T-helper 1 cell treated with Interleukin-12 subunit alpha and Interleukin-12 subunit beta and Interleukin-4 antibody, amounts not matched to agents 30 ng/mL and 1 ng/mL, for 36 hours (primary cell): ENCODE measurements around the gene RRP8. TPM values are rescaled to one million over a fixed set of nuclear protein-coding genes. Genes with fewer than 3 reads are reported as not detected.

ENCODE experiments used
- intact Hi-C: fragments of 100-400 bp; cut with micrococcal nuclease; formaldehyde crosslinking; loops from one replicate; pipeline ENCODE4 v1.15.1; 2024
- total RNA-seq: library from RNA; stranded (reverse); gene quantifications from 2 replicates; pipeline ENCODE4 v1.2.3, GENCODE V29; 2022

RRP8 gene
- total RNA-seq, 1 donor from 2014 or later: 28.2 TPM

GRCh38 chr11:6574816-6575715 lies 28.4 kb downstream of the RRP8 start:
- intact Hi-C loops: no loop called here

GRCh38 chr11:6572215-6572614 lies 31.2 kb downstream of the RRP8 start:
- intact Hi-C loops: no loop called here

GRCh38 chr11:6571434-6572008 lies 31.9 kb downstream of the RRP8 start:
- intact Hi-C loops: no loop called here

DNA sequence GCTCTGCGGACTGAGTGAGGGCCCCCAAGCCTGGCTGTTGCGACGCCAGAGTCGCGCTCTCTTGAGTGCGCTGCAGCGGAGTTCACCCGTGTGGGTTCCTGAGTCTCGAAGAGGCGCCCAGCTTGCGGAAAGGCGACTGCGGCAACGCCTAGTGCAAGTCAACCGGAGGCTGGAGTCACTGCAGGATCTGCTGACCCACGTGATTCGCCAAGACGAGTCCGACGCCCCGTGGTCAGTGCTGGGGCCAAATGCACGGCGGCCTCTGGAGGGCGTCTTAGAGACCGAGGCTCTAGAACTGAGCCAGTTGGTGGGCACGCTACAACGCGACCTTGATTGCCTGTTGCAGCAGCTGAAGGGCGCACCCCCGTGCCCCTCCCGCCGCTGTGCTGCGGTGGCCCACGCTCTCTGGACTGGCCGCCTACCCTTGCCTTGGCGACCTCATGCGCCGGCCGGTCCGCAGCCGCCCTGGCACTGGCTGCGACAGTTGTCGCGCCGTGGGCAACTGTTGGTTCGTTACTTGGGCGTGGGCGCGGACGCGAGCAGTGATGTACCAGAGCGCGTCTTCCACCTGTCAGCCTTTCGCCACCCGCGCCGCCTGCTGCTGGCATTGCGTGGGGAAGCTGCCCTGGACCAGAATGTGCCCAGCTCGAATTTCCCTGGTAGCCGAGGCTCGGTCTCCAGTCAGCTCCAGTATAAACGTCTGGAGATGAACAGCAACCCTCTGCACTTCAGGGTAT lies 32.6 kb downstream of the RRP8 start:
- intact Hi-C loops: no loop called here

DNA sequence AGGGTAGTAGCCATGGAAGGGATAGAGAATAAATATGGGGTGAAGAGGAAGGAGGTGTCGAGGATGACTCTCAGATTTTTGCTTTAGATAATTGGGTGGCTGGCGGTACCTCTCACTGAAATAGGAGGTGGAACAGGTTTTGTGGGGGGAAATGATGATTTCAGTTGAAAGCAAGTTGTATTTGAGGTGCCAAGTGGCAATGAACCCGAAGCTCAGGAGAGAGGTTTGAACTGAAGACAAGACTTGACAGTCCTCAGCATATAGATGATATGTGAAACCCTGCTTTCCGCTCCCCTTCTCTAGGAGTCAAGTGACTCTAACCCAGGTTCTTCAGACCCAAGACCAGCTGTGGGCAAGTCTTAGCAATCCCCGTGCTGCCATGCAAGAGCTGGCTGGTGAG lies 33.7 kb downstream of the RRP8 start:
- intact Hi-C loops: no loop called here

DNA sequence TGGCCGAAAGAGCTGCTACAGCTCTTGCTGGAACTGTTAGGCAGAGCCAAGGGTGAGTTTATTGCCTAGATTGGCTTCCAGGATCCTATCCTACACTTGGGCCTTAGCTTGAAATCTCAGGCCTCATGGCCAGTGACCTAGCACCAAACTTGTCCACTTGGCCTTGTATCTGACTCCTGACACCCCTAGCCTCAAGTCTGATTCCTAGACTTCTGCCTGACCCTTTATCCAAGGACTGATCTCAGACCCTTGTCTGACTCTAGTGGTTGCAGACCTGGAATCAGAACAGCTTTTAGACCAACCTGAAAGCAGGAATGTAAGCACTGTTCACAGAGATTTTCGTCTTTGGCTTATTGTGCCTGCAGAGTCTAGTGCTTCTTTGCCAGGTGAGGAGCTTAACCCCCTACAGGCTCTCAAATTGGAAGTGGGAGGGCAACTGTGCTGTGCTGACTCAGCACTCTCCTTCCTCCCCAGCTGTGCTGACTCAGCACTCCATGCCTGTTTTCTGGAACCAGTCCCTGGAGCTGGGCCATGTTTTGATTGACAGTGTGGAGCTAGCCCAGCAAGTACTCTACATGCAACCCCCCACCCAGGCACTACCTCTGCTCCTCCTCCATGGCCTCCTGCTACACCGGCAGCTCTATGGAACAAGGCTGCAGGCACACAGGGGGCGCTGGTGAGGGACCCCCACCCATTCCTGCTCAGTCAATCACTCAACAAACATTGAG lies 35.1 kb downstream of the RRP8 start:
- intact Hi-C loops: no loop called here

GRCh38 chr11:6567371-6567745 lies 36.1 kb downstream of the RRP8 start:
- intact Hi-C loops: no loop called here

GRCh38 chr11:6566704-6567370 lies 36.6 kb downstream of the RRP8 start:
- intact Hi-C loops: no loop called here

DNA sequence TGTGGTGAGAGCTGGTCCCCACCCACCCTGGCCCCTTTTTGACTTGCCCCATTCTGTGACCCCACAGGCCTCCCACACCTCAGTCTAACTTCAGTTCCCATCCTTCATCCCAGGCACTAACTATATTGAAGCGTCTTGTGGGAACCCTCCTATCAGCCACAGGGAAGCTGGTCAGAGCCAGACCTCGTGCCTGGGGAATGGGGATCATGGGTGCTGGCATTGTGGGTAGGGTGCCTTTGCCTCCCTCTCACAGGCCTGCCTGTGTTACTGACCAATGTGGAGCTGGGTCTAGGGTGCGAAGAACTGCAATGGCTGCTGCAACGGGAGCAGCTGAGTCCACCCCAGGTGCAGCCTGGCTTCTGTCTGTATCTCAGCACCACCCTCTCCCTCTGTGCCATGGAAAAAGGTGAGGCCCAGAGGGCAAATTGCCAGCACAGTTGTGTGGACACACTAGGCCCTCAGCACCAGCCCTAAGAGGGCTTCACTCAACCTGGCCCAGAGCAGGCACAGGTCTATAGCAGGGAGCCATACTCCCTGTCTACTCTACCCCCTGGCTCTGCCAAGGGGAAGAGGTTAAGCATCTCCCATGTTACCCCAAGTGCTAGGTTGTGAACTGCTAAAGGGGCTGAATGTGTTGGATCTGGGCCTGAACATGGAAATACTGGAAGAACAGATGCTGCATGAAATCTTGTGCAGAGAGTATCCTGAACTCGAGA lies 37.3 kb downstream of the RRP8 start:
- intact Hi-C loops: no loop called here

DNA sequence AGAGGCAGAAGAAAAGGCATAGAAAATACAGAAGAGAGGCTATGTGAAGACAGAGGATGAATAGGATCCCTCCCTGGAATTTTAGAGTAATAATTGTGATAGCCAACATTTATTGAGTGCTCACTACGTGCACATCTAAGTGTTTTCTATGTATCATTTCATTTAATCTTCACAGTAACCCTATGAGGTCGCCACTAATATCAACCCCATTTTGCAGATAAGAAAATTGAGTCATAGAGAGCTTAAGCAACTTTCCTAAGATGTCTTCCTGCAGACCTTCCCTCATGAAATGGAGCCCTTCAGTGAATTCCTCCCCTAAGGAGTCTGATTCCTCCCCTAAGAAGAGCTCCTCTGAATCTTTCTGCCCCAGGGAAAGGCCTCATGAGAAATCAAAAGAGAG lies 38.1 kb downstream of the RRP8 start:
- intact Hi-C loops: no loop called here

GRCh38 chr11:6563667-6564066 lies 39.7 kb downstream of the RRP8 start:
- intact Hi-C loops: no loop called here

GRCh38 chr11:6563121-6563619 lies 40.2 kb downstream of the RRP8 start:
- intact Hi-C loops: no loop called here

GRCh38 chr11:6561288-6561687 lies 42.1 kb downstream of the RRP8 start:
- intact Hi-C loops: no loop called here

DNA sequence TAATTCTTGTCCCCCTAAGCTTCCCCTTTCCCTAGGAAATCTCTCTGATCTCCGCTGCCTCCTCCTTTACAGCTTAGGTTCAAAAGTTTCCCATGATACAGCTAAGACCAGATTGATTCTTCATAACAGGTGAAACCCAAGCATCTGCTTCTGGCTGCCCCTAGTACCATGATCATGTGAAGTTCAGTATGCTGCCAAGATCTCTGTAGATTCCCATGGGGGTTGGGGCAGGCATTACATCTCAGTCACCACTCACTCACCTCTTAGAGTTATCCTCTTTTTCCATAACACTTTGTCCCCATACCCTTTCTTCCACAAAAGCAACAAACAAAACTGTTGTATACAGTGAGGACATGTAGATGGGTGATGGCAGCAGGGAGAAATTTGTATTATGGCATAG lies 44.0 kb downstream of the RRP8 start:
- intact Hi-C loops: no loop called here

DNA sequence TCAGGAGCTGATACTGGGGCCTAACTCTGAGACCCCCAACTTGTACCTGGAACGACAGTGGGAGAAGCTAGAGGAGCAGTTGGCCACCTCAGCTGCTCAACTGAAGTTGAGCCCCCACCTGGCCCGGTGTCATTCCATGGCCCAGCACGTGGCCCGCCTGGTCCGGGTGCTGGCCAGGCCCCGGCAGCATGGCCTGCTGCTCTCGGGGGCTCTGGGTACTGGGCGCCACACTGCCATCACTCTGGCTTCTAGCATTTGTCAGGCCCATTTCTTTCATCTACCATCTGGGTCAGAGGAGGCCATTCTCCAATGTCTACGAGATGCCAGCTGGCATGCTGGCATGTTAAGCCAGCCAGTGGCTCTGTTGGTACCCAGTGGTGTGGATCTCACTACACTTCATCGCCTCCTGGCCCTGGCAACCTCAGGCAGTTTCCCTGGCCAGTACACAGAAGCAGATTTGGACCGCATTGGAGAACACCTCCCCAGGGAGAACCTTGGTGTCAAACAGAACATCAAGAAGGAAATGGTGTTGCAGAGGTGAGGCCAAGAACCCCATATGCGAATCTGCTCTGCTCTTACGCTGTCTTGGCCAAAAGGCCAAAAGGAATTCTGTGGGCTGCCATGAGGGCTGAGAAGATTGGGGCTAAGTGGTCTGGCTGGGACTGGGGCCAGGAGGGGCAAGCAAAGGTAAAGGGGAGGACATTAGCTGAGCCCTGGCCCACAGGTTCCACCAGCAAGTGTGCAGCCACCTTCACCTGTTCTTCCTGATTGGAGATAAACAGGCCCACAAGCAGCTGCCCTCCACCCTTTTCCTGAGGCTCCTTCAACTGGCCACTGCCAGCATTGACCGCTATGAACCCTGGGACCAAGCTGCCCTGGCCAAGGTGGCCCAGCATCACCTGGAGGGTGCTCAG lies 45.4 kb downstream of the RRP8 start:
- intact Hi-C loops: no loop called here

DNA sequence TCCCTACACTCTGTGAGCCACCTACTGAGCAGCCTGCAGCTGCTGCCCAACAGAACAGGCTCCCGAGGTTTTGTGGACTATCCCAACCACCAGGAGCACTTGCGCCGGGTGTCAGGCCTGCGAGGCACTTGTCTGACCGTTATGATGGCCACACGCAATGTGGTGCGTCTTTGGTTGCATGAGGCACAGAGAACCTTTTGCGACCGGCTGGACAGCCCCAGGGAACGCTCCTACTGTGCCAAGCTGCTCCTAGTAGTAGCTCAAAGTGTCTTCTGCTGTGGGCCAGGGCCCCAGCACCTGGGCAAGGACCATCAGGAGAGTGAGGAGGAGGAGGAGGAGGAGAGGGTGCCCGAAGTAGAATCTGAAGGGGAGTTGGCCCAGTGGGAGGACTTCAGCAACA lies 46.4 kb downstream of the RRP8 start:
- intact Hi-C loops: no loop called here

DNA sequence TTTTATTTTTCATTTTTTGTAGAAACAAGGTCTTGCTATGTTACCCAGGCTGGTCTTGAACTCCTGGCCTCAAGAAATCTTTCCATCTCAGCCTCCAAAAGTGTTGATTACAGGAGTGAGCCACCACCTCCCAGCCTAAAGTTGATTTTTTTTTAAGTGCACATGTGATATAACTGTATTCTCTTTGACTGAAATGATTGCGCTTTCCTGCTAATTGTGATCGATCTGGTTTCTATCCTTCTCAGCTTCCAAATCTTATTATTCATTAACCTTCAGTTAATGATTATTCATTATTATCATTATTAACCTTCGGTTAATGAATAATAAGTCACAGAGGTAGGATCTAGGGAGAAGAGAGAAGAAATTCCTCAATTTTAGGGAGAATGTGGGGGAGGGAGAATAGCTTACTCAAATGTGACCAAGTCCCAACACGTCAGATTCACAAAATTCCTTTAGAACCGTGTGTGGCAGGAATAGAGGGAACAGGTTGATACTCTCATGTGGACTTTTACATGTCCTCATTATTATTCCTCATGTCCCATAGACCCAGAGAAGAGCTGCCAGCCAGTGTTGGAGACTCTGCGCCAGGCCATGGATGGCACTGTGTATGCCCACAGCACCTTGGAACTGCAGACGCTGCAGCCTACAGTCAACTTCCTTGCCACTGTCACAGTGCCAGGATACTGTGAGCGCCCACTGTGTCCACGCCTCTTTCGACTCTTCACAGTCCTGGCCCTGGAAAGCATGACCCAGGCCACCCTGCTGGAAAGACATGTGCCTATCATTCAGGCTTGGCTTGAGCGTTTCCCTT lies 47.1 kb downstream of the RRP8 start:
- intact Hi-C loops: no loop called here
